Liver (tissue), 3 donors: ENCODE data around the gene MEI4.

Experiments used
- FOXA1 ChIP-seq: IDR thresholded peaks from 2 replicates; pipeline ENCODE4 v1.6.1; 2016; ENCODE audit warnings: antibody characterized with exemption
- GABPA ChIP-seq, 2 donors: IDR thresholded peaks in 1 of 2; conservative IDR thresholded peaks in 1 of 2; 2 replicates each; pipeline ENCODE4 v1.6.1; 2016; ENCODE audit warnings: antibody characterized with exemption in 2 of 2, mild to moderate bottlenecking in 1 of 2, moderate library complexity in 1 of 2
- HNF4A ChIP-seq, 2 donors: conservative IDR thresholded peaks; 2 replicates each; pipeline ENCODE4 v1.6.1; 2016; ENCODE audit warnings: antibody characterized with exemption in 2 of 2, mild to moderate bottlenecking in 2 of 2
- HNF4G ChIP-seq: IDR thresholded peaks from 2 replicates; pipeline ENCODE4 v1.6.1; 2016; ENCODE audit warnings: antibody characterized with exemption
- MAX ChIP-seq: IDR thresholded peaks from 2 replicates; pipeline ENCODE4 v1.6.1; 2016; ENCODE audit warnings: antibody characterized with exemption
- RAD21 ChIP-seq, 2 donors: IDR thresholded peaks; 2 replicates each; pipeline ENCODE4 v1.6.1; 2016; ENCODE audit warnings: antibody characterized with exemption in 2 of 2, mild to moderate bottlenecking in 2 of 2
- REST ChIP-seq: IDR thresholded peaks from 2 replicates; pipeline ENCODE4 v1.6.1; 2016; ENCODE audit warnings: antibody characterized with exemption, mild to moderate bottlenecking
- TAF1 ChIP-seq: conservative IDR thresholded peaks from 2 replicates; pipeline ENCODE4 v1.6.1; 2016; ENCODE audit warnings: antibody characterized with exemption, mild to moderate bottlenecking
- TF ChIP-seq, protein P1 (sequence below): IDR thresholded peaks from 2 replicates; pipeline ENCODE4 v1.6.1; 2016; ENCODE audit warnings: antibody characterized with exemption
- TF ChIP-seq, protein P2 (sequence below): fragments of 150-350 bp; IDR thresholded peaks from 2 replicates; pipeline ENCODE4 v1.5.1; 2017; ENCODE audit warnings: improper control_type of control experiment, low read depth, low read length; ENCODE audit not compliant: missing input control
- TF ChIP-seq, protein P3 (sequence below): IDR thresholded peaks from 2 replicates; pipeline ENCODE4 v1.6.1; 2016; ENCODE audit warnings: antibody characterized with exemption
- donor health status: healthy.
- donor health status: healthy.

GRCh38 chr6:77857421-77857820, 204.6 kb downstream of the MEI4 start:
- no peak for TF ChIP-seq MAX
- TF ChIP-seq, protein P1, sequence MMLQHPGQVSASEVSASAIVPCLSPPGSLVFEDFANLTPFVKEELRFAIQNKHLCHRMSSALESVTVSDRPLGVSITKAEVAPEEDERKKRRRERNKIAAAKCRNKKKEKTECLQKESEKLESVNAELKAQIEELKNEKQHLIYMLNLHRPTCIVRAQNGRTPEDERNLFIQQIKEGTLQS, result no peak
- TF ChIP-seq, protein P2, sequence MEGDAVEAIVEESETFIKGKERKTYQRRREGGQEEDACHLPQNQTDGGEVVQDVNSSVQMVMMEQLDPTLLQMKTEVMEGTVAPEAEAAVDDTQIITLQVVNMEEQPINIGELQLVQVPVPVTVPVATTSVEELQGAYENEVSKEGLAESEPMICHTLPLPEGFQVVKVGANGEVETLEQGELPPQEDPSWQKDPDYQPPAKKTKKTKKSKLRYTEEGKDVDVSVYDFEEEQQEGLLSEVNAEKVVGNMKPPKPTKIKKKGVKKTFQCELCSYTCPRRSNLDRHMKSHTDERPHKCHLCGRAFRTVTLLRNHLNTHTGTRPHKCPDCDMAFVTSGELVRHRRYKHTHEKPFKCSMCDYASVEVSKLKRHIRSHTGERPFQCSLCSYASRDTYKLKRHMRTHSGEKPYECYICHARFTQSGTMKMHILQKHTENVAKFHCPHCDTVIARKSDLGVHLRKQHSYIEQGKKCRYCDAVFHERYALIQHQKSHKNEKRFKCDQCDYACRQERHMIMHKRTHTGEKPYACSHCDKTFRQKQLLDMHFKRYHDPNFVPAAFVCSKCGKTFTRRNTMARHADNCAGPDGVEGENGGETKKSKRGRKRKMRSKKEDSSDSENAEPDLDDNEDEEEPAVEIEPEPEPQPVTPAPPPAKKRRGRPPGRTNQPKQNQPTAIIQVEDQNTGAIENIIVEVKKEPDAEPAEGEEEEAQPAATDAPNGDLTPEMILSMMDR, result no peak
- TF ChIP-seq RAD21 (IDR thresholded peaks at IDR 0.05), result no peak
- no peak for TF ChIP-seq GABPA (IDR thresholded peaks at IDR 0.05 in 1 of 2, conservative IDR thresholded peaks at IDR 0.05 in 1 of 2)
- TF ChIP-seq HNF4G, result no peak
- TF ChIP-seq HNF4A (conservative IDR thresholded peaks at IDR 0.05), result no peak
- no peak for TF ChIP-seq TAF1
- TF ChIP-seq FOXA1, result no peak
- TF ChIP-seq, protein P3, sequence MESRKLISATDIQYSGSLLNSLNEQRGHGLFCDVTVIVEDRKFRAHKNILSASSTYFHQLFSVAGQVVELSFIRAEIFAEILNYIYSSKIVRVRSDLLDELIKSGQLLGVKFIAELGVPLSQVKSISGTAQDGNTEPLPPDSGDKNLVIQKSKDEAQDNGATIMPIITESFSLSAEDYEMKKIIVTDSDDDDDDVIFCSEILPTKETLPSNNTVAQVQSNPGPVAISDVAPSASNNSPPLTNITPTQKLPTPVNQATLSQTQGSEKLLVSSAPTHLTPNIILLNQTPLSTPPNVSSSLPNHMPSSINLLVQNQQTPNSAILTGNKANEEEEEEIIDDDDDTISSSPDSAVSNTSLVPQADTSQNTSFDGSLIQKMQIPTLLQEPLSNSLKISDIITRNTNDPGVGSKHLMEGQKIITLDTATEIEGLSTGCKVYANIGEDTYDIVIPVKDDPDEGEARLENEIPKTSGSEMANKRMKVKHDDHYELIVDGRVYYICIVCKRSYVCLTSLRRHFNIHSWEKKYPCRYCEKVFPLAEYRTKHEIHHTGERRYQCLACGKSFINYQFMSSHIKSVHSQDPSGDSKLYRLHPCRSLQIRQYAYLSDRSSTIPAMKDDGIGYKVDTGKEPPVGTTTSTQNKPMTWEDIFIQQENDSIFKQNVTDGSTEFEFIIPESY, result no peak
- no peak for TF ChIP-seq REST
